Esophagus muscularis mucosa (tissue), 4 donors: ENCODE measurements around the gene TP53TG3D. TPM values are rescaled to one million over a fixed set of nuclear protein-coding genes. Genes with fewer than 3 reads are reported as not detected.

Source experiments
- small RNA-seq, 3 donors: library from RNA; depleted of rRNA; stranded (forward); fragments of <200 nt; gene quantifications; one replicate each; pipeline ENCODE3, GENCODE V24; 2016
- total RNA-seq, 4 donors: library from RNA; depleted of rRNA; stranded (reverse); fragments of >200 nt; gene quantifications; one replicate each; pipeline versions ENCODE4 v1.1.0 to v1.2.1, GENCODE V29; 2016

TP53TG3D gene
- total RNA-seq, 4 donors from 2014 or later, result 0.52 TPM; not detected in 3

Small RNA genes lying within 50 kb of the gene (small RNA-seq; reads per million reads assigned to genes)
- gene AC133485.1, result 0 reads per million in 3 donors
- 0 reads per million in 3 donors for gene AC140878.1
